NCI-H2196 (cell line): ENCODE results near the gene KNTC1.
"Not testable (repeated sequence)": the region's sequence is repeated elsewhere in the genome, so short reads cannot be mapped to it uniquely, and the experiment has no call there.

Source experiments
- DNase-seq: peaks from one replicate; lab custom pipeline; 2025; ENCODE audit not compliant: unreplicated experiment; lab: John Stamatoyannopoulos, UW

KNTC1 gene

DNA sequence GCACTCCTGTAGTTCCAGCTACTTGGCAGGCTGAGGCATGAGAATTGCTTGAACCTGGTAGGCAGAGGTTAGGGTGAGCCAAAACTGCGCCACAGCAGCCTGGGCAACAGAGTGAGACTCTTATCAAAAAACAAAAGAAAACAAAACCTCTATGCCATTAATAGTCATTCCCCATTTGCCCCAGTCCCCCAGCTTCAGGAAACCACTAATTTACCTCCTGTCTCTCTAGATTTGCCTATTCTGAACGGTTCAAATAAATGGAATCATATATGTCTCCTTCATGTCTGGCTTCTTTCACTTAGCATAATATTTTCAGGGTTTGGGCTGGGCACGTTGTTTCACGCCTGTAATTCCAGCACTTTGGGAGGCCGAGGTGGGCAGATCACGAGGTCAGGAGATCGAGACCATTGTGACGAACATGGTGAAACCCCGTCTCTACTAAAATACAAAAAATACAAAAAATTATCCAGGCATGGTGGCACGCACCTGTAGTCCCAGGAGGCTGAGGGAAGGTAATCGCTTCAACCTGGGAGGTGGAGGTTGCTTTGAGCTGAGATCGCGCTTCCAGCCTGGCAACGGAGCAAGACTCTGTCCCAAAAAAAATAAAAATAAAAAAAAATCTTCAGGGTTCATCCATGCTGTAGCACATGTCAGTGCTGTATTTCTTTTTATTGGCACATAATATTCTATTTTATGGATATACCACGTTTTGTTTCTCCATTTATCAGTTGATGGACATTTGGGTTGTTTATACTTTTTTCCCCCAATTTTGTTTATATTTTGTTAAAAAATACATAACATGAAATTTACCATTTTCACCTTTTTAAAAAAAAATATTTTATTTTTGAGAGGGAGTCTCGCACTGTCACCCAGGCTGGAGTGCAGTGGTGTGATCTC lies 31.9 kb downstream of the KNTC1 start:
- DNase-seq = no peak

GRCh38 chr12:122560138-122560537 lies 33.1 kb downstream of the KNTC1 start:
- no peak for DNase-seq

DNA sequence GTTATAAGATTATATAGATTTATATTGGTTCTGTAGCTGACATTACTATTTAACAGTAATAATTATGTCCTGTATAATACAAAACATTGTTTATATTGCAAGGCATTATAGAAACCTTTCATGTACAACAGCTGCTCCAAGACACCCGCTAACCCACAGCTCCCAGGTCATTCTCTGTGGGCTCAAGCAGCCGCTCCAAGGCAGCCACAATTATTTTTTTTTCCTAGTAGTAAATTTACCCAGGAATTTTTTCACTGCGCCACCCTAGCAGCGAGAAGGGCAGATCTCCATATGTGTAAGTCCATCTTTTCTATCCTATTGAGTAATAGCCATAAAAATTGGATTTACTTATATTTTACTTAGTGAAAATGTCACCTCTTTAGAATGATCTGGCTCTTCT lies 36.3 kb downstream of the KNTC1 start:
- DNase-seq = no peak

GRCh38 chr12:122566816-122567215 lies 39.8 kb downstream of the KNTC1 start:
- not testable (repeated sequence) for DNase-seq

- DNase-seq = no peak
These were observed 42.2 kb downstream of the KNTC1 start for GRCh38 chr12:122569288-122569687.

DNA sequence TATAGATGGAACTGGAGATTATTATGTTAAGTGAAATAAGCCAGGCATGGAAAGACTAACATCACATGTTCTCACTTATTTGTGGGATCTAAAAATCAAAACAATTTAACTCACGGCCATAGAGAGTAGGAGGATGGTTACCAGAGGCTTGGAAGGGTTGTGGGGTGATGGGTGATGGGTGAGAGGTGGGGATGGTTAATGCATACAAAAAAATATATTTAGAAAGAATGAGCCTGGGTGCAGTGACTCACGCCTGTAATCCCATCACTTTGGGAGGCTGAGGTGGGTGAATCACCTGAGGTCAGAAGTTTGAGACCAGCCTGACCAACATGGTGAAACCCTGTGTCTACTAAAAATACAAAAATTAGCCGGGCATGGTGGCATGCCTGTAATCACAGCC lies 43.0 kb downstream of the KNTC1 start:
- not testable (repeated sequence) for DNase-seq

- DNase-seq = no peak
These were observed 44.8 kb downstream of the KNTC1 start for GRCh38 chr12:122571821-122572220.

DNA sequence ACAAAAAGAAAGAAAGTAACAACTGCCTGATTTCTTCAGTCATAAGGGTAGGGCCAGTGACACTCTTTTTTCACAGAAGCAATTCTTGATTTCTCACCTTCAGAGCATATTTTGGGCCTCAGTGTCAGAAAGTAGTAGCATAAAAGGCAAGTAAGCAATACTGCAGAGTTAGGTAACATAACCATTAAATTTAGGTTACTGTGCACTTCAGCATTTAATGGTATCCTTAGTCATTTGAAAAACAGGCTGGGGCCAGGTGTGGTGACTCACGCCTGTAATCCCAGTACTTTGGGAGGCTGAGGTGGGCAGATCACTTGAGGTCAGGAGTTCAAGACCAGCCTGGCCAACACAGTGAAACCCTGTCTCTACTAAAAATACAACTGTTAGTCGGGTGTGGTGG lies 56.2 kb downstream of the KNTC1 start:
- not testable (repeated sequence) for DNase-seq

- no peak for DNase-seq
These were observed 57.3 kb downstream of the KNTC1 start for GRCh38 chr12:122584177-122584863.

DNA sequence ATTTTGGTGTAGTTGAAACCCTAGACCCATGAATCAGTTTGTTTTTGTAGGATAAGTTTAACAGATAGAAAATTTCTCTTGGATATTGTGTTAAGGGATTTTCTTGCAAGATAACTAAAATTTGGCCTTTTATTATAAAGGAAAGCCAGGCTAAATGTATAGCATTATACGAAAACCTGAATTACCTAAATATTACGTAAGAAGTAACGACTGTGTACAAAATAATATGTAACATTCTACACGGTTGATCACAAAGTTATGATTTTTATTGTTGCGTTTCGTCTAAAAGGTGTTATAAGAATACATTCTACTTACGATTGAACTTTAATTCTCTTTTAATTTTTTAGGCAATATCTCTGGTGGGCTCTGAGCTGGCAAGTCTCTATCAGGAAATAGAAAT lies 63.9 kb downstream of the KNTC1 start:
- DNase-seq = no peak

DNA sequence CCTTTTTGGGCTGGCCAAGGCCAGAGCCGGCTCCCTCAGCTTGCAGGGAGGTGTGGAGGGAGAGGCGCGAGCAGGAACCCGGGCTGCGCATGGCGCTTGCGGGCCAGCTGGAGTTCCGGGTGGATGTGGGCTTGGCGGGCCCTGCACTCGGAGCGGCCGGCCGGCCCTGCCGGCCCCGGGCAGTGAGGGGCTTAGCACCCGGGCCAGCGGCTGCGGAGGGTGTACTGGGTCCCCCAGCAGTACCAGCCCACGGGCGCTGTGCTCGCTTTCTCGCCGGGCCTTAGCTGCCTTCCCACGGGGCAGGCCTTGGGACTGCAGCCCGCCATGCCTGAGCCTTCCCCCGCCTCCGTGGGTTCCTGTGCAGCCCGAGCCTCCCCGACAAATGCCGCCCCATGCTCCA lies 64.9 kb downstream of the KNTC1 start:
- not testable (repeated sequence) for DNase-seq

DNA sequence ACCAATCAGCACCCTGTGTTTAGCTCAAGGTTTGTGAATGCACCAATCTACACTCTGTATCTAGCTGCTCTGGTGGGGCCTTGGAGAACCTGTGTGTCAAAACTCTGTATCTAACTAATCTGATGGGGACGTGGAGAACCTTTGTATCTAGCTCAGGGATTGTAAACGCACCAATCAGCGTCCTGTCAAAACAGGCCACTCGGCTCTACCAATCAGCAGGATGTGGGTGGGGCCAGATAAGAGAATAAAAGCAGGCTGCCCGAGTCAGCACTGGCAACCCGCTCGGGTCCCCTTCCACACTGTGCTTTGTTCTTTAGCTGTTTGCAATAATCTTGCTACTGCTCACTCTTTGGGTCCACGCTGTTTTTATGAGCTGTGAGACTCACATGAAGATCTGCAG lies 65.5 kb downstream of the KNTC1 start:
- DNase-seq = not testable (repeated sequence)

GRCh38 chr12:122593910-122594309 lies 66.9 kb downstream of the KNTC1 start:
- no peak for DNase-seq

DNA sequence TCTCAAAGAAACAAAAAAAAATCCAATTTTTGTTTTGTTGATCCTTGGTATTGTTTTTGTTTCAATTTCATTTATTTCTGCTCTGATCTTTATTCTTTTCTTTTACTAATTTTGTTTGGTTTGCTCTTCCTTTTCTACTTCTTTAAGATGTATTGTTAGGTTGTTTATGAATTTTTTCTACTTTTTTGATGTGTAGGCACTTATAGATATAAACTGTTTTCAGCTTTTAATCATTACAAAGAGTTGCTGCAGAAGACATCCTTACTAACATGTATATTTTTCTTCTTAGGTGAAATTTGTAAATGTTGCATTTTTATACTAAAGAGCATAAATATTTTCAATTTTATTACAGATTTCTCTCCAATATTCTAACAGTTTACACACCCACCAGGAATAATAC lies 69.8 kb downstream of the KNTC1 start:
- no peak for DNase-seq

DNA sequence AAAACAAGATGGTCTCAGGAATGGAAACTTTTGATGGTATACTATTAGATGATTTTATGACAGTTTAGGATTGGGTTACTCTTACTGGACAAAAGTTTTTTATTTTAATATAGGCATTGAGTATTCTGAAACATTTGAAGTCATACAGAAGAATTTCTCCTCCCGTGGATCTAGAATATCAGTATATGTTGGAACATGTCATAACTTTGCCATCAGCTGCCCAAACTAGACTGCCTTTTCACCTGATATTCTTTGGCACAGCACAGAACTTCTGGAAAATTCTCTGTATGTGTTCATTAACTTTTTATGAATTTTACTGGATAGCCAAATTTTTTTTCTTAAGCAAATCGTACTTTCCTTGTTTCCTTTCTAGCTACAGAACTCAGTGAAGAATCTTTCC lies 75.4 kb downstream of the KNTC1 start:
- no peak for DNase-seq

- no peak for DNase-seq
These were observed 77.9 kb downstream of the KNTC1 start for GRCh38 chr12:122604993-122605392.

GRCh38 chr12:122609732-122610131 lies 82.7 kb downstream of the KNTC1 start:
- DNase-seq = no peak

GRCh38 chr12:122610207-122610606 lies 83.2 kb downstream of the KNTC1 start:
- no peak for DNase-seq

- DNase-seq = no peak
These were observed 83.9 kb downstream of the KNTC1 start for GRCh38 chr12:122610911-122611310.

- no peak for DNase-seq
These were observed 87.8 kb downstream of the KNTC1 start for GRCh38 chr12:122614839-122615238.

GRCh38 chr12:122615780-122616179 lies 88.7 kb downstream of the KNTC1 start:
- no peak for DNase-seq

GRCh38 chr12:122635471-122635870 lies 108.4 kb downstream of the KNTC1 start:
- DNase-seq = no peak
